ENCODE data around the gene LMF1.
"Not testable (repeated sequence)": the region's sequence is repeated elsewhere in the genome, so short reads cannot be mapped to it uniquely, and the experiment has no call there.

LMF1 gene

DNA sequence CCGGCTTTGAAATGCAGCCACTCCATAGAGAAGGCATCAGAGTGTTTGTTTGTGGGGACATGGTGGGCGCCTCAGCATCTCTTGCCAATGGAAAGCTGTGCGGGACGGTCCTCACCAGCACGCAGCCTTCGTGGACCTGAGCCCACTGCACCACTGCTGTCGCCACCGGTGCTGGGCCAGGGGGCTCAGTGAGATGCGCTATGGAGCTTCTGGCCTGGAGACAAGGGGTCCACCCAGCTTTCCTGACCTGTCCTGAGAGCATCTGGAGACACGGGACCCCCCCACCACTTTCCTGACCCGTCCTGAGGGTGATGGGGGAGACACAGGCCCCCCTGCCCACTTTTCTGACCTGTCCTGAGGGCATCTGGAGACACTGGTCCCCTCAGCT, 79.4 kb downstream of the LMF1 start:
- DNase-seq, result no peak

DNA sequence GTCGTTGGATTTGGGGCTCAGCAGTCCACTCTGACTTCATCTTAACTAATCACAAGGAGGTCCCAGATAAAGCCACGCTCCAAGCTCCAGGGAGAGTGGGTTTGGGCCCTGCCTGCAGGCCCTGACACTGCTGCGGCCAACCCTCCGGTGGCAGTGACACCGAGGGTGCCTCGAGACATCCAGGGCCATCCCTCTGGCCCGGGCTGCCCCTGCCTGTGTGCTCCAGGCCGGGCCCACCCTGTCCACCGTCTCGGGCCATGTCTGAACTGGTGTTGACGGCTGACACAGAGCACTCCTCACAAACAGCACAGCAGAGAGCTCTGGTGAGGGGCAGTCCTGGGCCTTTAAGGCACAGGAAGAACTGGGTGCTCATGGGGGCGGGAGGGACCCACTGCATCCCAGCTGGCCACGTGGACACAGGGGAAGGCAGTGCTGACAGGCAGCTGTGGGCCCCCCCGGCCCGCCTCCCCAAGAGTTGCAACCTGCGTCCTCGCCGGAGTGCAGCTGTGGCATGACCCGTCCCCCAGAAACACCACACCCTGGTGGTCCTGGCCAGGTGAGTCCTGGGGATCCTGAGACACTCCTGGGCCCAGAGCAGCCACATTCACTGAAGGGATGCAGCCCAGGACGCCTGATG, 80.0 kb downstream of the LMF1 start:
- DNase-seq, result no peak

DNA sequence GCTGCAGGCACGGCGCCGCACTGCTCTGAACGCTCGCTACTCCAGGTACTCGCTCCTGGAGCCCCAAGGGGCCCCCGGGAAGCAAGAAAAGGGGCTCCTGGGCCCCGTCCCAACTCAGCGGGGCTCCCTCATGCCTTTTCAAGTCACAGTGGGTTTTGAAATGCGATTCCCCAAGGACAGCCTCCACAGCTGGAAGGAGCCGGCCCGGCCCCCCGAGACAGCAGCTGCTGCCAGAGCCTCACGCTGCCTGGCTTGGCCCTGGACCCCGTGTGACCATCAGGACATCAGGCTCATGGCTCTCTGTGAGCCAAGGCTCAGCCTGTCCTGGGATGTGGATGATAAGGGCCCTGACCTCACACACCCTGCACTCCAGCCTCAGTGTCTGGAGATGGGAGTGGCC, 80.6 kb downstream of the LMF1 start:
- no peak for DNase-seq

DNA sequence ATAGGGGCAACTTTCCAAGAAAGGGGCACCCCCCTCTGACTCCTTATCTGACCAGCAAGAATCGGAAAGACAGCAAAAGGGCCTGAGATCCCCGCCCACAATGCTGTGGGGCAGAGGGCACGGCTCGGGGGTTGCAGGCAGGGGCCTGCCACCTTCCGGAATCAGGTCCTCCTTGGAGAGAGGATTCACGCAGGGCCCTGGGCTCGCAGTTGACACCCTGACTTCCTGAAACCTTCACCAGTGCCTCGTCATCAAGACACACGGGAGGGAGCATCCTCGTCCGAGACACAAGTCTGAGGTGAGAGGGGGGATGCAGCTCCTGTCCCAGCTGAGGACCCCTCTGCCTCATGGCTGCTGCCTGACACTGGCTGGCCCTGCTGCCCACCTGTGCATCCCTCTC, 81.2 kb downstream of the LMF1 start:
- DNase-seq, result no peak

DNA sequence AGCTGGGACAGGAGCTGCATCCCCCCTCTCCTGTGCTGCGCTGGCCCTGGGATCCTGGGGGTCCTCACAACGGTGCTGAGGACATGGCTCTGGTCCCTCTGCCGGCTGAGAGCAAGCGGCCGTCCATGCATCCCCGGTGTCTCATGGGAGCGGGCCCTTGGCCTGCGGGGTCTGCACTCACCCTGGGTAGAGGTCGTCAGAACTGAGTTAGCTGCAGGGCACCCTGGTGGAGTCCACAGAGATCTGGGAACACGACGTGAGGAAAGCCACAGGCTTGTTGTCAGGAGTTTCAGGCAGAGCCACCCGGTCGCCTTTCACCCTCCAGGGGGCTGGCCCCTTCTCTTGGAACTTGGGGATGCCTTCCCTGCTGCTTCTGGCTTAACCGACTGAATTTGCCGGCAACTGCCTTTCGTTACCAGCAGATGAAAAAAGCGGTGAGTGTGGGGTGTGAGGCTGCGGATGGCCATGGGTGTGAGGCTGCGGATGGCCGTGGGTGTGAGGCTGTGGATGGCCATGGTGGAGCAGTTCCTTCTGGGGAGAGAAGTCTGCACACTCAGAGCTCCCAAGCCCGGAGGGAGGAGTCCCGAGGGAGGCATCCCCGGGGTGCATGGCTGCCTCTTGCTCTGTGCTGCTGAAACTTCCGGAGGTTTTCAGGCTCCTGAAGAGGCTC, 81.7 kb downstream of the LMF1 start:
- no peak for DNase-seq

DNA sequence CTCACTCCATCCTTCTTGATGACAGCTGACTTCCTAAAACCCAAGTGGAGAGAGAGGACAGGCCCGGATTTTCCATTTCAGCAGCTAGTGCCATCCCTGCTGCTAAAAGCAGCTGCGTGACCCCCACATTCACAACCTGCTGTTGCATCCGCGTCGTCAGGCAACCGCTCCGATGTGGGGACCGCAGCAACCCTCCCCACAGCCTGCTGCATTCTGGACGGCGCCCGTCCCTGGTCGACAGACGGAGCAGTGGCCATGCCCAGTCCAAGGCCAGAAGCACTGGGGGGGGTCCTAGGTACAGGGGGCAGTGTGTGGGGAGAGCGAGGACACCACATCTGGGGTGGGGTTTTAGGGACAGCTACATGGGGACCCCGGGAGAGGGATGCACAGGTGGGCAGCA, 82.3 kb downstream of the LMF1 start:
- DNase-seq, result not testable (repeated sequence)

DNA sequence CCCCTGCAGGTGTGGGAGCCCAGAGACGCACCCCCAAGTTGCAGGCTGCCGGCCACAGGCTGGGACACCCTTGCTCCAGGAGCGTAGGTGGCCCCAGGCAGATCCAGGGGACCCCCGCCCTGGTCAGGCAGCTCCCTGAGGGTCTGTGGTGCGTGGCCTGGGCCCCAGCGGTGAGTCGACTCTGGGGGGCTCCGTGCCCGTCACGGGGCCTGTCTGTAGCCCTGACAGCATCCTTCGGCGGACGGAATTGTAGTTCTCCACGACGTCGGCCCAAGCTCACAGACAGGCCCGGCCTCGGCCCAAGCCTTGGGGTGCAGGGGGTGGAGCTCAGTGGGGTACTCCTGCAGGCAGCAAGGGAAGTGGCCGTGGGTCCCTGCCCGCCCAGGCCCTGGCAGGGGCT, 82.9 kb downstream of the LMF1 start:
- no peak for DNase-seq

DNA sequence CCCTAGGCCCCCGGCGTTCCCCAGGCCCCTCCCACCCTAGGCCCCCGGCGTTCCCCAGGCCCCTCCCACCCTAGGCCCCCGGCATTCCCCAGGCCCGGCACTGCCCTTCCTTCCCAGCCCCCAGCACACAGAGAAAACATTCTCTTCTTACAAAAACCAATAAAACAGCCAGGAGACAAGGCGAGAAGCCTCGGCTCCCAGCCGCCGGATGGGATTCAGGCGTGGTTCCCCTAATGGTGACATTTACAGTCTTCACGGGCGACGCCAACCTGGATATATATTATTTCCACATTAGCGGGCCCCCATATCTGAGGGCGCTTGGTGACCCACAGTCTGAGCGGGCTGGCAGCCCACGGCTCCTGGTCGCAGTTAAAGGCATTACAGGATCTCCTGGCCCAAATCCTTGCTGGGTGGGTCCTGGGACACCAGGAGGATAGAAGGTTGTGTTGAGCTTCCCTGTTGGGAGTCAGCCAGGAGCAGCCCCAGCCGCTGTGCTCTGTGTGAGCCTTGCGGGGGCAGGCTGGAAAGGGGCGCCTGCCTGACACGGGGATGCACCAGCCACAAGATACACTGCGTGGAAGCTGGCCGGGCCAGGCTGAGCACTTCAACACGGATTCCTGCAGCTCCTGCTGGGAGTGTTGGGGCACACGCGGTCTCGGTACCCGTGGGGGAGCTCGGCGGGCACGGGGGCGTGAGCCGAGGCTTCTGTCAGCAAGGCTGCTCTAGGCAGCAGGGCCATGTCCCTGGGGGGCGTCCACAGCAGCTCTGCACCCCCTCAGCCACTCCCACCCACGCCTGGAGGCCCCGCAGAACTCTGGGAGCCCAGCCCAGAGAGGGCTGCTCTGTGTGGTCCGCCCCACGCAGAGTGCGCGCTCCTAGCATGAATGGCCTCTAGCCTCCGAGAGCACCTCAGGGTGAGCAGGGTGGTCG, 83.7 kb downstream of the LMF1 start:
- DNase-seq, result no peak

DNA sequence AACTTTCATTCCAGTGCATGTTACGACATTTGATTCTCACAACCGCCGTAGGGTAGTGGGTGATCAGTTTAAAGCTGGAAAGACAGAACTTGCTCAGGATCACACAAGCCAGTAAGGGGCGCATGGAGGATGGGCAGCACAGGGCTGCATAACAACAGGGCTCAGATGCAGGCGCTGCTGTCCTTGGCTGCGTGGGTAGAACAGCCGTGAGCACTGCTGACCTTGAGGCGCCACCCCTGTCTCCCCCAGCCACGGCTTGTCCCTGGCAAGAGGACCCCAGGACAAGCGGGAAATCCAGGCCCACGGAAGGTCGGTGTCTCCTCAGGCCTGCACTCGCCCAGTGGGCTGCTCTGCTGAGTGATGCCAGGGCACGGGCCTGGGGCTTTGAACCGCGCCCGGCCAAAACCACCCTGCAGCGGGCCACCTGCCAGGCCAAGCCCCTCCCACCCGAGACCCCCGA, 84.7 kb downstream of the LMF1 start:
- DNase-seq, result no peak

DNA sequence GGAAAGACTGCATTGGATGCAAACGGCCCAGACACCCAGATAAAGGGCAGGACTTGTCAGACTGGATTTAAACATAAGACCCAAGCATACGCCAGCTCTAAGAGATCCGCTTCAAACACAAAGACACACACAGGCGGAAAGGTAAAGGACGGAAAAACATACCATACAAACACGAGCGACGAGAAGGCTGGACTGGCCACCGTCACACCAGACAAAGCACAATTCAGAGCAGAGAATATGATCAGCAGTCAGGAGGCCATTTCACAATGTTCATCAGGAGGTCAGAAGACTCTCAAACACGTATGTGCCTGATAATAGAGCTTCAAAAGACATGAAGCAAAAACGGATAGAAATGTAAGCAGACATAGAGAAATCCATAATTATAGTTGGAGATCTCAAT, 85.4 kb downstream of the LMF1 start:
- DNase-seq, result no peak

DNA sequence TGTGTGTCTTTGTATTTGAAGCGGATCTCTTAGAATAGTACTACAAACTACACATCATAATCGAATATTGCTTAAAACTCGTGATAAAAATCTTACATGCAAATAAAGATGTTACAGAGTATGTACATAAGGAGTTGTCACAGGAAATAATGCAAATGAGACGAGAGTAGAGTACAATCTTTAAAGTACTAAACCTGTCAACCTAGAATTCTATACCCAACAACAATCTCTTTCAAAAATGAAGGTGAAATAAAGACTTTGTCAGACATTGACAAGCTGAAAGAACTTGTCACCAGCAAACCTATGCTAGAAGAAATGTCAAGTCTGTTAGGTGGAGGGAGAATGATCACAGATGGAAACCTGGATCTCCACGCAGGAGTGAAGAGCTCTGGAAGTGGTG, 86.6 kb downstream of the LMF1 start:
- DNase-seq, result no peak

DNA sequence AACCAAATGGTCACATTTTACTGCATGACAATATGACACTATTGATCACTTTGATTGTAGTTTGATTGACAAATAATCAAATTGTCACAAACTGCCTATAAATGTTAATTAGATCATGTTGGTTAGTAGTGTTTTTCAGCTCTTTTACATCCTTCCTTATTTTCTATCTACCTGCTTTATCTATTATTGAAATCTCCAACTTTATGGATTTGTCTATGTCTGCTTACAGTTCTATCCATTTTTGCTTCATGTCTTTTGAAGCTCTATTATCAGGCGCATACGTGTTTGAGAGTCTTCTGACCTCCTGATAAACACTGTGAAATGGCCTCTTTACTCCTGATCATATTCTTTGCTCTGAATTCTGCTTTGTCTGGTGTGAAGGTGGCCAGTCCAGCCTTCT, 87.0 kb downstream of the LMF1 start:
- DNase-seq, result no peak

DNA sequence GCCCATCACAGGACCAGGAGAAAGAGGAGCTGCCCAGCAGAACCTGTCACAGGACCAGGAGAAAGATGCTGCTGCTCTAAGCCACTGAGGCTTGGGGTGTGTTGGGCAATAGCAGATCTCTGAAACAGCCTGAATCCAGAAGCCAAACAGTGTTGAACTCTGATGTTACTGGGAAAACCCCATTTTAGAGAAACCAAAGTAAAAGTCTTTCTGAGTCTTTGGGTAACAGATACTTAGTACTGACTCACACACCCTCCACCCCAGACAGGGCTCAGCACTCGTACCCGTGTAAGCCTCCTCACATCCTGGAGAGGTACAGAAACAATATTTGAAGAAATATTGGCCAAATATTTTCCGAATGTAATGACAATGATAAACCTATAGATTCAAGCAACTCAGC, 87.4 kb downstream of the LMF1 start:
- no peak for DNase-seq

DNA sequence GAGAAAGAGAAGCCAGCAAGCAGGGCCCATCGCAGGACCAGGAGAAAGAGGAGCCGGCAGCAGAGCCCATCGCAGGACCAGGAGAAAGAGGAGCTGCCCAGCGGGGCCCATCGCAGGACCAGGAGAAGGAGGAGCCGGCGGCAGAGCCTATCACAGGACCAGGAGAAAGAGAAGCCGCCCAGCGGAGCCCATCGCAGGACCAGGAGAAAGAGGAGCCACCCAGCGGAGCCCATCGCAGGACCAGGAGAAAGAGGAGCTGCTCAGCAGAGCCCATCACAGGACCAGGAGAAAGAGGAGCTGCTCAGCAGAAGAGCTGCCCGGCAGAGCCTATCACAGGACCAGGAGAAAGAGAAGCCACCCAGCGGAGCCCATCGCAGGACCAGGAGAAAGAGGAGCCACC, 88.1 kb downstream of the LMF1 start:
- DNase-seq, result not testable (repeated sequence)

DNA sequence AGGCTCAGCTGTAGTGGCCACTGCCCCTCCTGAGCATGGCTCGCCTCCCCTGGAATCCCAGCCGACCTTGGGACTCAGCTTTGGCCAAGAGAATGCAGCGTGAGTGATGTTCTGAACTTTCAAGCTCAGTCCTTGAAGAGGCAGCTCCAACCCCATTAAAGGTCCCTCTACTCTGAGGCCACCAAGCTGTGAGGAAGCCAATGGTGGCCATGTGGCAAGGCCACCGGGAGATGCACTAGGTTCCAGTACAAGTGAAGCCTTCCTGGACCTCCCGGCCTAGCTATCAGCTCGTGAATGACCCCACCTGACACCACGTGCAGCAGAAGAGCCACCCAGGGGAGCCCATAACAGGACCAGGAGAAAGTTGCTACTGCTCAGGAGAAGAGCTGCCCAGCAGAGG, 88.5 kb downstream of the LMF1 start:
- peak; percentile 1 for DNase-seq

DNA sequence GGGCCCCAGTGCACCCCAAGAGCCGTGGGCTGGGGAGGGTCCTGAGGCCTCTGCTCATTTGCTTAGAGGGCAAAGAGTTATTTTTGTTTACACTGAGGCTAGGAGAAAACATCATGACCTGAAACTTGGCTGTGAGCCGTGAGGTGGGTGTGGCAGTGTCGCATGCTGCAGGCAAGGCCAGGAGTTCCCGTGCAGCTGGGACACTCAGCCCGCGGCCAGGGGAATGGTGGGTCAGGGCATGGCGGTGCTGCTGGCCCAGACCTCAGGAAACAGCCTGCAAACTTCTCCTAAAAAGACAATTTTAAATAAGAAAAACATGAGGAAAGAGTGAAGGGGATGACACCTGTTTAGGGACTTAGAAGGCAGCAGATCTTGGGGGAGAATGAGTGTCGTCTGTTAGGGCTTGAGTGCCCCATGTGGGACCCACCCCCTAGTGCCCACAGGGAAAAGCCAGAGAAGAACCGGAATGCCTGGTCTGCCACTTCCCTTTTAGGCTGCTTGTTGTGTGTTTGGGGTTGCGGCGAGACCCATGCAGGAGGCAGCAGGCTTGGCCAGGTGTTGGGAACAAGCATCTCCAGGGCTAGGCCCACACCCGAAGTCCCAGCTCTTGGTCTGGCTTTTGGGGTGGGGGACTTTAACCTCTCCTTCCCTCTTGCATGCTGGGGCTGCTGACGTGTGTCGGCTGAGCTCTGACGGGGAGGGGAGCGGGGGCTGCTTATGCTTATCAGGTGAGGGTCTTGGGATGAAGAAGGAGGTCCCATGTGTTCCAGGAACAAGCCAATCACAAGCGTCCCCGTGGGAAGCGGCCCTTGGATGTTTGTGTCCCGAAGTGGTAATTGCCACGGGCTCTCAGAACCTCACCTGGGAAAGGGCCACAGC, 89.3 kb downstream of the LMF1 start:
- peak; percentile 11 for DNase-seq

DNA sequence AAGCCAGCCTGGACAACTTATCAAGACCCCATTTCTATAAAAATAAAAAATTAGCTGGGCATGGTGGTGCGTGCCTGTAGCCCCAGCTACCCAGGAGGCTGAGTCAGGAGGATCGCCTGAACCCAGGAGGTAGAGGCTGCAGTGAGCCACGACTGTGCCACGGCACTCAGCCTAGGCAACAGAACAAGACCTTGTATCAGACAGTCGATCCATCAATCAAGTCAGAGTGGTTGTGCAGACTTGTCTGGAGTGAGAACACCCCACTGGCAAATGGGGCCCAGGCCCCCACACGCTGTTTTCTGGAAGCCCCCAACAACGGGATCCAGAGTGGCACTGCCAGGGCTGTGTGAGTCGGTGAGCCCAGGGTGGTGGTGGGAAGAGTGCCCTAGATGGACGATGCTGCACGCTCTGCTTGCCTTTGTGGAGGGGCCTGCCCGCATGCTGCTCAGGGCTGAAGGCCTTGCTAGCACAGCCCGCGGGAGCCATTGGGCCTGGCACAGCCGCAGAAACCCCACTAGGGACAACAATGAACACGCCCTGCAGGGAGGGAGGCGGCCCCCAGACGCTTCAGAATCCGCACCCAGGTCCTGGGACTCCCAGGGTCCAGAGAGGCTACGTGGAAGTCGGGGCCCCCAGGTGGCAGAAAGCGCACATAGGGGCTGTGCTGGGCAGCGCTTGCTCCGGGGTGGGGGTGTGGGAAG, 90.2 kb downstream of the LMF1 start:
- DNase-seq, result no peak

DNA sequence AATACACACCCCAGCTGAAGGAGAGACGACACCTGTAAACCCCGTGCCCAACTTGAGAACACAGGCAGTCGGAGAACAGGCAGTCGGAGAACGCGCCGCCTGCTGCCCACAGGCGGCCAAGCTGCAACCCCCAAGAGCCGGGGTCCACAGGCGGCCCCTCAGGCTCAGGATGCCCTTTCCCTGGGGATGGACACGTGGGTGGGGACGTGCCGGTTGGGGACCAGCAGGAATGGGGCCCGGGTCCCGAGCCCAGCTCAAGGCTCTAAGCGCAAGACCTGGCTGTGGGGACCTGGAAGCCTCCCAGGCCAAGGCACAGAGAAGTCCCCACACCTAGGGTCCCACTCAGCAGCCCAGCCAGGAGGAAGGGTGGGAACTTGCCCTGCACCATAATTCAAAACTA, 90.8 kb downstream of the LMF1 start:
- no peak for DNase-seq

DNA sequence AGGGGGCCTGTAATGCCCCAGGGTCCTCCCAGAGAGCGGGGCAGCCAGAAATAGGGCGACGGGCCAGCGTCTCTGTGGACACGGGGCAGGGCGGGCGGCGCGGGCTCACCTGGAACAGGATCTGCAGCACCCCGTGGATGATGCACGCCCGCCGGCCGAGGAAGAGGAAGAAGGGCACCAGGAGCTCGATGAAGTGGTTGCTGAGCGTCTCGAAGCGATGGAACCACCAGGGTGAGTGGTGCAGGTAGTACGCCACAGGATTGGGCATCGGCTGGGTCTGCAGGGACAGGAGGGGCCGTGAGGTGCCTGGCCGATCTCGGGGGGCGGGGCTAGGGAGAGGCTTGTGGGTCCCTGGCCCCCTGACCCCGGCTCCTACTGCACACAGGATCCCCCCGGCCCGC, 91.3 kb downstream of the LMF1 start:
- DNase-seq, result no peak

DNA sequence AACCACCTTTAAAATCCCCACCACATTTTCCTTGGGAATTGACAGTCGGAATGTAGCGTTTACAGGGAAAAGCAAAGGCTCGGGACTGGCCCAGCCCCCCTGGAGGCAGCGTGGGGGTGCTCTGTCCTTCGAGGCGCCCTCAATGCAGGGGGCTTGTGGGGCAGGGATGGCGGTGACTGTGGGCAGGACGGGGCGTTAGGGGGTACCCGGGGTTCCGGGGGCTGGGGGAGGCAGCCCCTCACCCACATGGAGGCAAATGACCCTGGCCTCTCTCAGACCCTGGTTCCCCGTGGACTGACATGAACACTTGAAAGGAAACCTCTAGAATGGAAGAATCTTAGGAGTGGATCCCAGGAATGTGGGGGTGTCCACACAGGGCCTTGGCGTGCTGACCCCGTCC, 91.9 kb downstream of the LMF1 start:
- DNase-seq, result no peak

DNA sequence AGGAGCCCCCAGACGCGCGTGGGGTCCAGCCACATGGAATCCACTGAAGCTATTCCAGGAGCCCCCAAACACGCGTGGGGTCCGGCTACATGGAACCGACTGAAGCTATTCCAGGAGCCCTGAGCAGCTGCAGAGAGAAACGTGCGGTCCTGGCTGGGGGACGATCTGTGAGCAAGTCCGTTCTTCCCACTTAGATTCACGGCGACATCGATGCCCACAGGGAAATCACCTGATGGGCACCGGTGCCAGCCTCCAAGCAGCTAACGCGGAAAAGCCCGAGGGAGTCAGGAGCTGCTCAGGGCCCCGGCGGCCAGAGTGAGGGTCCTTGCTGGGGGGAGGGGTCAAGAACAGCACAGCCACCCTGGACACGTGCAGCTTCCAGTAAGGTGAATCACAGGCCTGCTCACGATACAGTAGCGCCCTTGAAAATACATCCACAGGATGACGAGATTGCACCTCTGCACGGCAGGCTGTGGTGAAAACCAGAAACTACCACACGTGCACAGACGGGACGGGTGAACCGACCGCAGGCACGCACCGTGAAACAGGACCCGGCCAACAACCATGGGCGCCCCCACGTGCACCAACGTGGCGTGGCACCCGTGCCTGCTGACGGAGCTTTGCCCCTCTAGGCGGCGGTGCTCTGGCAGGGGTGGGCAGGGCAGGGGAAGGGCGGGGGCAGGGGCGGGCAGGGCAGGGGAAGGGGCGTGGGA, 92.6 kb downstream of the LMF1 start:
- no peak for DNase-seq

All from activated T-cell treated with anti-CD3 and anti-CD28 coated beads, Interleukin-2, amount 50 U/mL, for 1 hour (primary cell).